Measurements from ENCODE around the gene JARID2.

Gene JARID2

GRCh38 chr6:15250187-15251168 is 4.6 kb downstream of the JARID2 start:
- ATAC-seq (replicated peaks) (no peak), DNase-seq (no peak)
- H3K27ac Mint-ChIP-seq: peak overlapping the region; percentile 99 to 100
- H3K36me3 Mint-ChIP-seq (ENCODE audit: insufficient read depth): peaks cover 51% of the 10 kb centered on the region
- no peaks in the 10 kb centered on the region for H3K27me3 Mint-ChIP-seq
- peaks cover 58 to 81% of the 10 kb centered on the region in 2 donors for H3K4me1 Mint-ChIP-seq (ENCODE audit: low read depth in 2 of 2)
- peak overlapping the region; percentile 94 to 97 for H3K4me3 Mint-ChIP-seq
- no peaks in the 10 kb centered on the region for H3K9me3 Mint-ChIP-seq

GRCh38 chr6:15252195-15252594 is 6.3 kb downstream of the JARID2 start:
- peaks cover 35% of the 10 kb centered on the region for H3K36me3 Mint-ChIP-seq (ENCODE audit: insufficient read depth)
- H3K9me3 Mint-ChIP-seq: no peaks in the 10 kb centered on the region
- H3K4me1 Mint-ChIP-seq (ENCODE audit: low read depth in 2 of 2): peaks cover 62 to 85% of the 10 kb centered on the region in 2 donors

GRCh38 chr6:15253203-15254022 is 7.5 kb downstream of the JARID2 start:
- Mint-ChIP-seq H3K4me3 (peak overlapping the region; percentile 73 to 77), H3K27me3 (no peaks in the 10 kb centered on the region), H3K9me3 (no peaks in the 10 kb centered on the region), H3K4me1 (ENCODE audit: low read depth in 2 of 2) (peaks cover 72 to 91% of the 10 kb centered on the region in 2 donors), H3K27ac (peak overlapping the region; percentile 20 to 91), H3K36me3 (ENCODE audit: insufficient read depth) (peaks cover 23% of the 10 kb centered on the region)
- no peak for ATAC-seq (replicated peaks)
- no peak for DNase-seq

More at GRCh38 chr6:15252195-15252594, 6.3 kb downstream of the JARID2 start:
- Mint-ChIP-seq H3K4me3 (peak overlapping the region; percentile 73 to 77), H3K27me3 (no peaks in the 10 kb centered on the region), H3K27ac (peak overlapping the region; percentile 20 to 91)
- DNase-seq (no peak), ATAC-seq (replicated peaks) (no peak)

GRCh38 chr6:15254070-15254975 is 8.5 kb downstream of the JARID2 start:
- peak overlapping the region; percentile 84 to 91 for H3K27ac Mint-ChIP-seq
- H3K9me3 Mint-ChIP-seq: no peaks in the 10 kb centered on the region
- no peaks in the 10 kb centered on the region for H3K27me3 Mint-ChIP-seq
- DNase-seq (no peak), ATAC-seq (replicated peaks) (no peak)
- peak overlapping the region in 1 of 2 donors; percentile 73 for H3K4me3 Mint-ChIP-seq
- peaks cover 14% of the 10 kb centered on the region for H3K36me3 Mint-ChIP-seq (ENCODE audit: insufficient read depth)
- peaks cover 76 to 94% of the 10 kb centered on the region in 2 donors for H3K4me1 Mint-ChIP-seq (ENCODE audit: low read depth in 2 of 2)

- peak overlapping the region; percentile 84 to 91 for H3K27ac Mint-ChIP-seq
- no peak overlapping the region for H3K4me3 Mint-ChIP-seq
- H3K9me3 Mint-ChIP-seq: no peaks in the 10 kb centered on the region
- no peaks in the 10 kb centered on the region for H3K27me3 Mint-ChIP-seq
- DNase-seq (no peak), ATAC-seq (replicated peaks) (peak; percentile 11)
- H3K4me1 Mint-ChIP-seq (ENCODE audit: low read depth in 2 of 2): peaks cover 83 to 93% of the 10 kb centered on the region in 2 donors
- H3K36me3 Mint-ChIP-seq (ENCODE audit: insufficient read depth): peaks cover 11% of the 10 kb centered on the region
Observed at GRCh38 chr6:15255481-15255880, 9.6 kb downstream of the JARID2 start.

DNA sequence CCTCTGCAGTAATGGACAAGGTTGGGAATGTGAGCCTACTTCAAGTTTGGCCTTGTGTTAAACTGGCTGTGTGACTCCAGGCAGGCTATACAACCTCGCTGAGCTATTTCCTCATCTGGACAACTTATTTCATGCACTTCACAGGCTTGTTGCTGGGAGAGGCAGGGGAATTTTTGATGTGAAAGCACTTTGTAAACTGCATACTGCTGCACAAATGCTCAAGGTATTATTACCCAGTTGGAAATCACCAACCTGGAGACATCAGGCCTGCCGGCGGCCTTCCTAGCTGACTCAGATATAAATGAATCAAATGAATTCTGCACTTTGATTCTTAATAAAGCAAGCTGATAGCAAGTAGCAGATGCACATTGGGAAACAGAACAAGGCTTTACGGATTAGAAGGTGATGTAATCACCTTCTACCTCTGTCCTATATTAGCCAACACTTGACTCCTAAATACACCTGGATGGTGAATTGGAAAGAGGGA is 10.1 kb downstream of the JARID2 start:
- no peak overlapping the region for H3K4me3 Mint-ChIP-seq
- no peaks in the 10 kb centered on the region for H3K27me3 Mint-ChIP-seq
- H3K36me3 Mint-ChIP-seq (ENCODE audit: insufficient read depth): peaks cover 8% of the 10 kb centered on the region
- DNase-seq (no peak), ATAC-seq (replicated peaks) (no peak)
- H3K27ac Mint-ChIP-seq: peak overlapping the region in 1 of 2 donors; percentile 84
- H3K4me1 Mint-ChIP-seq (ENCODE audit: low read depth in 2 of 2): peaks cover 84 to 91% of the 10 kb centered on the region in 2 donors
- no peaks in the 10 kb centered on the region for H3K9me3 Mint-ChIP-seq

DNA sequence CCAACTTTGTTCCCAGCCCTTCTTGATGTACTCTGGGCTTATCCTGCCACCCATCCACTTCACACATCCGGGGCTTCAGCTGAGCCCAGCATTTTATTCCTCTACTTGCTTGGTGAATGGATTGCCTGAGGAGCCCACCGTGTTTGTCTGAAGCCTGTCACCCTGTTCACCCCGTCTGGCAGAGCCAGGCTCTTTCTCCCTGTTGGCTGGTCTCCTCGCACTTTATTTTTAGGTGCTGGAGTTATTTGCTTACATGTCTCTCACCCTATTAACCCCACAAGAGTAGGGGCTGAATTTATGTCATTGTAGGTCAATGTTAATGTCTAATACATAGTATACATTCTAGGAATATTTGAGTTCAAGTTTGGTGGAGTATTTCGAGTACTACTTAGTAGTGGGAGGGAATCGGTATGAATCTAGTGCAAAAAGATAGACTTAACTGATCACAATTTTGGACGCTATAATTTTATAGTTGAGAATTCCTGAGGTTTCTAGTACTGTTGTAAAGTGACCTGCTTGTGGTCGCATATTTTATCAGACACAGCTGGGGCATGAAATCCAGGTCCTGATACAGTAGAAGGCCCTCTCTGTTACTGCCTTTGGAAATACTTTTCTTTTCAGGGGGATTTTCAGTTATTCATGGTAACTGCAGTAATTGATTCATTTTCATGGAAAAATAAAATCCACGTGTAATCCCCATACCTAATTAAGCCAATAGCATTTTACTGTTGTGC is 10.8 kb downstream of the JARID2 start:
- no peaks in the 10 kb centered on the region for H3K9me3 Mint-ChIP-seq
- H3K4me1 Mint-ChIP-seq (ENCODE audit: low read depth in 2 of 2): peaks cover 84 to 87% of the 10 kb centered on the region in 2 donors
- H3K27me3 Mint-ChIP-seq: no peaks in the 10 kb centered on the region
- H3K4me3 Mint-ChIP-seq: peak overlapping the region in 1 of 2 donors; percentile 9
- DNase-seq: no peak
- H3K27ac Mint-ChIP-seq: peak overlapping the region in 1 of 2 donors; percentile 2
- no peak for ATAC-seq (replicated peaks)
- peaks cover 6% of the 10 kb centered on the region for H3K36me3 Mint-ChIP-seq (ENCODE audit: insufficient read depth)

DNA sequence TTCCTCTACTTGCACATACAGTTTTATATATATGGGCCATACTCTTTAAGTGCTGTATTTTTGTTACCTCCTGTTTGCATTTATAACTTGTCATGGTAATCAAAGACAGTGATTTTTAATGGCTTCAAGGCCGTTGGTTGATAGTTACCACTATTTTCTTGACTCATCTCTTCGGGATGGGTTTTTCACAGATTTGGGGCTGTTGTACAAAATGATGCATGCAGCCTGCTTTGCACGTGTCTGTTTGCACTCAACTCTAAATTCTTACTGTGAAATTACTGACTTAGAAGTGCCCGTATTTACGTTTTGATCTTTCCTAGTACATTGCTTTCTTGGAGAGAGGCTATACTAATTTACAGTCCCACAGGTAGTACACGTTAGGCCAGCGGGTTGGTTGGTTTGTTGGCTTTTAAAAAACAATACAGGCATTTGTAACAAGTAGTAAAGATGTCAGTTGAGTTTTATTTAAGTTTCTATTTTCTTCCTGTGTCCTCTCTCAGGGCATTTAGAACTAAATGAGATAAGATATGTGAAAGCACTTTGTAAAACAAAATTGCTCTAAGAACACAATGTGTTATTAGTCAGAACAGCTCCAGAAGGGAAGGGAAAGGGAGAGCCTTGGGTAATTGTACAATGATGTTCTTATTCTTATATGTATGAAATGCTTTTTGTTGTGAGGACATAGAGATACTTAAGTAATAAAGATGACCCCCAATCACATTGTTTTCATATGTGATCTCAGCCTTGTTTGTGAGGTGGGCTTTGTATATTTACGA is 11.7 kb downstream of the JARID2 start:
- Mint-ChIP-seq H3K36me3 (ENCODE audit: insufficient read depth) (peaks cover 6% of the 10 kb centered on the region), H3K4me3 (peak overlapping the region in 1 of 2 donors; percentile 44), H3K27me3 (no peaks in the 10 kb centered on the region), H3K9me3 (no peaks in the 10 kb centered on the region), H3K27ac (peak overlapping the region; percentile 60 to 68), H3K4me1 (ENCODE audit: low read depth in 2 of 2) (peaks cover 80 to 84% of the 10 kb centered on the region in 2 donors)
- no peak for ATAC-seq (replicated peaks)
- no peak for DNase-seq

- Mint-ChIP-seq H3K4me3 (no peak overlapping the region), H3K36me3 (ENCODE audit: insufficient read depth) (peaks cover 11% of the 10 kb centered on the region), H3K9me3 (no peaks in the 10 kb centered on the region), H3K27ac (peak overlapping the region; percentile 60 to 68), H3K27me3 (no peaks in the 10 kb centered on the region), H3K4me1 (ENCODE audit: low read depth in 2 of 2) (peaks cover 74 to 79% of the 10 kb centered on the region in 2 donors)
- DNase-seq (no peak), ATAC-seq (replicated peaks) (no peak)
Observed at GRCh38 chr6:15259766-15260098, 13.9 kb downstream of the JARID2 start.

DNA sequence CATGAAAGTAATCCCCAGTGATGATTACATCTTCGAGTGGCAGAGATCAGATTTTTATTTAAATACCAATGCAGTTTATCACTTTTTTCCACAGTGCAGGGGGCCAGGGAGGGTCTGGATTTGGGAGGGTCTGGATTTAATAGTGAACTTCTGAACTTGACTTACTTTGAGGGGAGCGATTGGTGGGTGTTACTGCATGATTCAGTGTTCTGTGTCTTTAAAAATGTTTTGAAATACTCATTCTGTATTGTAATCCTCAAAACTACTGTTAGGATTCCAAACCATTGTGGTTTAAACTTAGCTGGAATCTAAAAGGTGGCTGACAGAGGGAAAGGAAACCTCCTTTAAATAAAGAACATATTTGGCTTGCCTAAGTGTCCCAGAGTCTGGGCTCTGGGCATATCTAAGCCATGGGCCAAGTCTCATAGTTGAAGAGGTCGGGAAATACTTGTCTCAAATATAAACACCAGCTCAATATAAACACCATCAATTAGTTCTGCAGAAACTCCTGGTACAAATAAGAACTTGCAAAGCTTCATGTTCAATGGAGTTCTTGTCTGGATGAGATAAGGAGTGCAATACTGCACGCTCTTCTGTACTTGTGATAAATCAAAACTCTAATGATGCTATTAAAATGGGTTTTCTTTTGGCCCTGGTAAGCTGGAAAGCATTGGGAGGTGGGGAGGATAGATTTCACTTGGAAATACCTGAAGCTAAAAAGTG is 14.4 kb downstream of the JARID2 start:
- no peak for DNase-seq
- H3K27me3 Mint-ChIP-seq: no peaks in the 10 kb centered on the region
- H3K27ac Mint-ChIP-seq: peak overlapping the region; percentile 60 to 68
- peaks cover 75 to 80% of the 10 kb centered on the region in 2 donors for H3K4me1 Mint-ChIP-seq (ENCODE audit: low read depth in 2 of 2)
- no peak overlapping the region for H3K4me3 Mint-ChIP-seq
- H3K36me3 Mint-ChIP-seq (ENCODE audit: insufficient read depth): peaks cover 8% of the 10 kb centered on the region
- H3K9me3 Mint-ChIP-seq: no peaks in the 10 kb centered on the region
- ATAC-seq (replicated peaks): no peak

DNA sequence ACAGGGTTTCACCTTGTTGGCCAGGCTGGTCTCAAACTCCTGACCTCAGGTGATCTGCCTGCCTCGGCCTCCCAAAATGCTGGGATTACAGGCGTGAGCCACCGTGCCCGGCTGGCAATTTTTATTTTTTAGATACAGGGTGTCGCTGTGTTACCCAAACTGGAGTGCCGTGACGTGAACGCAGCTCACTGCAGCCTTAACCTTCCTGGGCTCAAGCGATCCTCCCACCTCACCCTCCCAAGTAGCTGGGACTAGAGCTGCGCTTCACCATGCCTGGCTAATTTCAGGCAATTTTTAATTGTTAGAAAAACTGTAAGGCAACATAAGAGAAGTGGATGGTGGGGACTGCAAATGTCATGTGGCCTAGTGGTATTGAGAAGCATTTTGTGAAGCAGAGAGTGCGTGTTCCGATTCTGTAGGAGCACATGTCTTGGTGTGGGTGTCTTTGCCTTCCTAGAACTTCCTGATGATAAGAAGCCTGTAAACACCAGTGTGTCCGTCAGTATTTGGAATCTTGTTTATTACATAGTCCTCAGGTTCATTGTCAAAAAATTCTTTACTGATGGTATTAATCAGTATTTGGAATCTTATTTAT is 18.0 kb downstream of the JARID2 start:
- Mint-ChIP-seq H3K36me3 (ENCODE audit: insufficient read depth) (peaks cover 8% of the 10 kb centered on the region), H3K27ac (peak overlapping the region; percentile 27 to 52), H3K27me3 (no peaks in the 10 kb centered on the region), H3K9me3 (no peaks in the 10 kb centered on the region), H3K4me1 (ENCODE audit: low read depth in 2 of 2) (peaks cover 64 to 79% of the 10 kb centered on the region in 2 donors), H3K4me3 (no peak overlapping the region)
- ATAC-seq (replicated peaks) (no peak), DNase-seq (no peak)
